T-helper 22 cell (primary cell): ENCODE results near the gene RMND1.
"Not testable (repeated sequence)": the region's sequence is repeated elsewhere in the genome, so short reads cannot be mapped to it uniquely, and the experiment has no call there.

Experiments used
- DNase-seq: peaks from one replicate; pipeline ENCODE4 v3.0.0-alpha.2; 2020; ENCODE audit warnings: low read depth

The RMND1 gene

DNA sequence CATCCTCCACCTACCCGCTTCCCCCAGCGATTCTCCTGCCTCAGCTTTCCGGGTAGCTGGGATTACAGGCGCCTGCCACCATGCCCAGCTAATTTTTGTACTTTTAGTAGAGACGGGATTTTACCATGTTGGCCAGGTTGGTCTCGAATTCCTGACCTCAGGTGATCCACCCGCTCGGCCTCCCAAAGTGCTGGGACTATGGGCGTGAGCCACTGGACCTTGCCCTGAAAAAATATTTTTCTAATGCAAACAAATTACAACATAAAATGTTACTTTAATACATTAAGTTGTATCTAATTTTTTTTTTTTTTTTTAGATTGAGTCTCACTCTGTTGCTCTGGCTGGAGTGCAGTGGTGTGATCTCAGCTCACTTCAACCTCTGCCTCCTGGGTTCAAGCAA is 69.3 kb downstream of the RMND1 start:
- DNase-seq: not testable (repeated sequence)

DNA sequence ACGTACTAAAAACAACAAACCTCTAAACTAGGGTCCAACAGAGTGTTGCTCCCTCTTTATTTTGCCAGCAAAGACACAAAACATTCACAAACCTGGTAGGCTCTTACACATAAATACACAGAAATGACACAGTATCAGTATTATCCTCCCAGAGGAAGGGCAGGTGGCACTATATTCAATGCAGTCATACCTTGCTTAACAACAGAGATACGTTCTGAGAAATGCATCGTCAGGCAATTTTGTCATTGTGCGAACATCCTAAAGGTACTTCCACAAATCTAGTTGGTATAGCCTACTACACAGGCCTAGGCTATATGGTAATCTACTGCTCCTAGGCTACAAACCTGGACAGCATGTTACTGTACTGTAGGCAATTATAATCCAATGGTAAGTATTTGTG is 70.2 kb downstream of the RMND1 start:
- DNase-seq: no peak

DNA sequence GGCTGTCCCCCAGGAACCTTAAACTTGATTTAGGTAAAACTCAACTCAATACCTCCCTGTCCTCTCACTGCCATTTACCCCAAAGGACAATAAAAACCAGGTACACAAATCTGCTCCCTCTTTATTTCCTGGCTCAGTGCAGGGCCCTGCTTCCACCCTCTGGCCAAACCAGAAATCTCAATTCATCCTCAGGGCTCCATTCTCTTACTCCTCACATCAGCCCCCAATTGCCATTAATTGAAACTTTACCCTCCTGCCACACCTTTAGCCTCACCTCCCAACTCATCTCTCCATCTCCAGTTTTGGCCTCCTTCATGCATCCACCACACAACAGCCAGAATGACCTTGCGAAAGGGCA is 71.1 kb downstream of the RMND1 start:
- DNase-seq: no peak

DNA sequence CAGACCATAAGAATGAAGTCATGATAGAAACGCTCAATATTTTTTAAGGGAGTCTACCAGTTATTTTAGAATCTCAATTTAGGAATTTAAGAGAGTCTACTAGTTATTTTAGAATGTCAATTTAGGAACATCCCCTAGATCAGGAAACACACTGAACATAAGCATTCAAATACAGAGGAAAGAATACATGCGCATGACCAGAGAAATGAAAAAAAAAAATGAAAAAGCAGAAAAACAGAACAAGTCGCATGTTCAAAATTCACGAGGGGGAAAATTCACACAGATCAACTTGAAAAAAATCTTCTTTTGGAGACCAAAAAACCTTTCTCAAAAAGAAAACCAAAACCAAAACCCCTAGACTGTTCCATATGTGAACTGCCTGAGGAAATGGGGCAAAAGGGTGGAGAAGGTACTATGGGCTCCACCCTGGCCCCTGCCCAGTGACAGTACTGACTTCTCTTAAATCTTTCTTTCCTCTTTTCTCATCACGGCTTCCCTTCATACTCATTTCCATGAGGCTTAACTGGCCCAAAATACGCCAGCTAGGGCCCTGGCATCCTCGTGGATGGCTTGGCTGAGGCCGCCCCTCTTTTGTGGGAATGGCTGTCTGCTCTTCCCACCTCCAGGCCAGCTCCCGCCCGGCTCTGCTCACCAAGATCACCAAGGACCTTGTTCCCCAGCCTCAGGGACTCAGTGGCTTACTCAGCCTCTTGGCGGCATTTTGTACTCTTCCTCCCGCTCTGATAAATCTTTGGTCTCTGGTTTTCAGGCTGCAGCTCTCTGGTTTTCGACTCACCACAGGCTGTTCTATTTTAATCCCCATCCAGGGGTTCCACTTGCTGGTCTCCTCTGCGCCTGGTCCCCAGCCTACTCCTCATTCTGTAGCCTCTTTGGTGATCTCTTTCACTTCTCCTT is 71.7 kb downstream of the RMND1 start:
- no peak for DNase-seq

DNA sequence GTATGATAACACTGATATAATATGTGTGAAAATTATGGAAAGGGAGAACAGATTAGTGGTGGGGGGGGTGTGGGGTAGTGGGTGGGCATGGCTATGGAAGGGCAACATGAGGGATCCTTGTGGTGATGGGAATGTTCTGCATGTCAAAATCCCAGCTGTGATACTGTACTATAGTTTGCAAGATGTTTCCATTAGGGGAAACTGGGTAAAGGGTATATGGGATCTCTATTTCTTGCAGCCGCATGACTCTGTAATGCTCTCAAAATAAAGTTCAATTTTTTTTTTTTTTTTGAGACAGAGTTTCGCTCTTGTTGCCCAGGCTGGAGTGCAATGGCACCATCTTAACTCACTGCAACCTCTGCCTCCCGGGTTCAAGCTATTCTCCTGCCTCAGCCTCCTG is 74.8 kb downstream of the RMND1 start:
- DNase-seq: no peak

DNA sequence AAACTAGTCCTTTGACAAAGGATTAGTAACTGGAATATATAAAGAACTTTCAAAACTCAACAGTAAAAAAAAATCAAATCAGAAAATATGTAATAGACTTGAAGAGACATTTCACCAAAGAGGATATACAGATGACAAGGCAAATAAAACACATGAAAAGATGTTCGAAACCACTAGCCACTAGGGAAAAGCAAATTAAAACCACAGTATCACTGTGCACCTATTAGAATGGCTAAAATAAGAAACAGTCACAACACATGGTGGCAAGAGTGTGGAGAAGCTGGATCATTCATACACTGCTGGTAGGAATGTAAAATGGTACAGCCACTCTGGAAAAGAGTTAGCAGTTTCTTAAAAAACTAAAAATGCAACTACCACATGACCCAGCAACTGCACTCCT is 75.5 kb downstream of the RMND1 start:
- DNase-seq: no peak

DNA sequence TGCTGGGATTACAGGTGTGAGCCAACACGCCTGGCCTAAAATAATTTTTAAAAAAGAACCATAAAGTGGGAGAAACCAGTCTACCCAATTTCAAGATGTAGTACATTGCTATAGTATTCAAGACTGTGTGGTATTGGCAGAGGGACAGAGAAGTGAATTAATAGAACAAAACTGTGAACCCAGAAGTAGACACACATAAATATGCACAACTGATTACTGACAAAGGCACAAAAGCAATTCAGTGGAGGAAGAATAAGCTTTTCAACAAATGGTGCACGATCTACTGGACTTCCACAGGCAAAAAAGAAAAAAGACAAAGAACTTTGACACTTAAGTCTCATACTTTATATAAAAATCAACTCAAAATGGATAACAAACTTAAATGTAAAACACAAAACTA is 76.1 kb downstream of the RMND1 start:
- DNase-seq: no peak

DNA sequence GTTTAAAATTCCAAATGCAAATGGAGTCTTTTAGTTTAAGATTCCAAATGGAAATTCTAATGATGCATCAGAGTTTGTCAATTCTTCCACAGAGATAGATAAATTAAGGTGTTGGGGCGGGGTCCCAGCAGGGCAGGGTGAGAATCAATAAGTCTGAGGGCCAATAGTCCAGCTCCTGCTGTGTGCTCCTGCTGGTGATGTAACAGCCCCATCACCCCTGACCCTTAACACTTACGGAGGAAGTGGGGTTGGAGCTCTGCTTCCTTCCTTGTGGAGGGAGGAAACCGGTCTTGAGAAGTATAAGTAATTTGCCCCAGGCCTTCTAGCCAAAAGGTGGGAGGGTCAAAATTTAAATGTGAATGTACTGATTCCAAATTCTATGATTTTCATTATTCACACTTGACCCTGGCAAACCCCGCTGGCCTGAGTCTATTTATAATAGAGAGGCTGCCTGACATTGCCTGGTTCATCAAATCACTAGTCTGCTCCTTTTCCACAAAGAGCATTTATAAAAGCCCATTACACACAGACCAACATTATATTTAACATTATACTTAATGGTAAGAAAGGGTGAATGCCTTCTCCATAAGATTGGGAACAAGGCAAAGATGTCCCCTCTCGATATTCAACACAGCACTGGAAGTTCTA is 77.8 kb downstream of the RMND1 start:
- DNase-seq: no peak

DNA sequence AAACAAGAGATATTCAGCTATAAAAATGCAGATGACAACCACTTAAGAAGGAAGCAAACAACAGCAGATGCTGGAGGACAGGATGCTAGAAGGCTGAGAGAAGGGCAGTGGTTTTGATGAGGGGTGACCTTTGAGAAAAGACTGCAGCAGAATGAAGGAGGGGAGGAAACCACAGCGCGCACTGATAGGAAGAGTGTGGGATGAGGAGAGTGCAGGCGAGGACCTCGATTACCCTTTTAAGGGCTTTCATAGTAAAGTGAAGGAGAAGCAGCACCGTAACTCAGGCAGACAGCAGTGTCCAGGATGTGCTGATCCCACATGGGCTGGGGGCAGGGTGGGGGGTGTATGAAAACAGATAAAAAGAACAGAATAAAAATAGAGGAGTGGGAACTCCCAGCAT is 79.8 kb downstream of the RMND1 start:
- DNase-seq: no peak

DNA sequence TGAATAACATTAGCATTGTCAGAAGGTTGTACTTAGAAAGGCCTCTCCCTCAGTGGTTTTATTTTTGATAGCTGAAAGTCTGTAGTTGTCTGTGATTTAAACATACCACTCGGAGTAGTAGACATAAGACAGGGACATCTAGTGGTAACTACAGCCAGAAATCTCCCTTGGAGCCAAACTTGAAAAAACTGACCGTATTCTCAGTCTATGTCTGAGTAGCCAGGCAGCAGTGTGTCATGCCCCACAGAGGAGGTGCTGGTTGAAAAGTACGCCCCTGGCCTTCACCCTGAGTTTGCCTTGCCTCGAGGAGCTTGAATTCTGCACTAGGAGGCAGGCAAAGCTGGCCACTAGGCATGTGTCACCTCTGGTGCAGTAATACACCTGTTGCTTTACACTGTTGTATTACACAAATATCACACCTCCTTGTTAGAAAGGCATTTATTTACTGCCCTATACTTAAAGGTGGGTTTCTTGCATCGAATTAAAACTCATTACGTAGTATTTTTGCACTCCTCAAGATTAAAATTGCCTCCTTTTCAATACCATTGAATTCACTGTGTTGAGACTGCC is 81.3 kb downstream of the RMND1 start:
- no peak for DNase-seq

DNA sequence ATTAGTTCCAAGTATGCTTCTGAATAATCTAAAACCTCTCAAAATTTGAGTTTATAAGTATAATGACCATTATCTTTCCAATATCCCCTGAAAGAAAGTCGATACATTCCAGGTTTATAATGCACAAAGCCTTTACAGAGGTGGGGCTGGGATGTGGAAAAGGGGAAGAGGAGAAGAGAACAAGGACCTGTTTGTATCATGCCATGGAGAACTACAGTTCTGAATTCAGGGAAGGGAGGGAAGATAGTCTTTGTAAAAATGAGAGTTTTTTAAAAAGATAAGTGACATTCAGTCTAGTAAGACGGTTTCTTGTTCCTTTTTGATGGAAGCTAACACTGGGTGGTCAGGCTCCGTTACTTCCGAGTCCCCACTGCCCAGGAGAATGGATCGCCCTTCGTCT is 86.7 kb downstream of the RMND1 start:
- DNase-seq: no peak

DNA sequence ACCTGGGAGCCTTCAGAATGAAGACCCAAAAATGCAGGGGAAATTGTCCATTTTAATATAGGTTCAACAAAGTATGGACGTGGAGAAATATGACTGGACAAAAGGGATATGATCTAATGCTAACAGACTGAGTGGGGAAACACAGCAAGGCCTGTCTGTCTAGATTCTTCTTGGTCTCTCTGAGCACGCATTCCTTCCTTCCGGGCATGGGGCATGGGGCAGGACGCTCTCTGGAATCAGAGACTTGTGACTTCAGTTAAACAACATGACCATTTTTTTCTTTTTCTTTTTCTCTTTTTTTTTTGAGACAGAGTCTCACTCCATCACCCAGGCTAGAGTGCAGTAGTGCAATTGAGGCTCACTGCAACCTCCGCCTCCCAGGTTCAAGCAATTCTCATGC is 92.4 kb downstream of the RMND1 start:
- no peak for DNase-seq

DNA sequence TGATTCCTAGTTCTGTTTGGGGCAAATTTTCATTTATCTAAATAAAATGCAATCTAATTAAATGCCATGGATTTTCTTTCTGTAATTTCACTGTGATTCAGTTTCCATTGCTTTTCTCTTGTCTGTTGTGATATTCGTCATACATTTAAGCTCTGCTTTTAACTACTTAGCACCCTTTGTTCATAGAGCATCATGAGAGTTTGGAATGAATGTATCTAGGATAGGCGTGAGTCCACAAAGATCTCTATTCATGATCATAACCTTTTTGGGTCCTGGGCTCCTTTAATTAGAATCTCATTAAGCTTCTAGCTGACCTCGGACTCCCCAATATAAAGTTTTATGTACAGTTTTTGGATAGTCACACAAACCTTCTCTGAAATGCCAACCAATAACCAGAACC is 93.5 kb downstream of the RMND1 start:
- DNase-seq: no peak

DNA sequence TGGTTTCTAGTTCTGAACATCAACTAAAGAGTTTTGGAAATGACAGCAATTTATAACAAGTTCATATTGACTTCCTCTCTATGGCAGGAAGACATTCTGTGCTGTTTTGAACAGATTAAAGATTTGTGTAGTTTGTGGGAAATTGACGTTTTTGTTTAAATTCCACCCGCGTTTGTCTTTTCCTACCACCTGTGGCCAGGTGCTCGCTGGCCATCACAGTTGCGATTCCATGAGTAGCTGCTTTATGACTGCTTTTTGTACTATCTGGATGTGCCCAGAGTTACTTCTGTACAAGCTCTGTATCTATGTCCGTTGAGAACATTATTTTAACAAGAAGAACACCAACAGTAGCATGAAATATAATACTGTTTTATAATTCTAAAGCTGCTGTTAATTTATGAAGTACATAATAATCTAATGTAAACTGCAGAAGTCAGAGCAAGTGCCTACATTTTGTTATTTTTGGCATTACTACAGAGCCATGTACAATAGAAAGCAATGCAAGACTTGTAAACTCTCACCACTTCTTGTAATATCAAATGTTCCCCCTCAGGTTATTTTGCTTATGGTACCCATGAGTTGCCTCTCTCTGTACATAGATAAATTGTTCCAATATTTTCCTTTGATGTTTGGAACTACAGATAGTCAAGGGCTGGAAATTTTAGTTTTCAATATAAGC is 94.0 kb downstream of the RMND1 start:
- DNase-seq: no peak

DNA sequence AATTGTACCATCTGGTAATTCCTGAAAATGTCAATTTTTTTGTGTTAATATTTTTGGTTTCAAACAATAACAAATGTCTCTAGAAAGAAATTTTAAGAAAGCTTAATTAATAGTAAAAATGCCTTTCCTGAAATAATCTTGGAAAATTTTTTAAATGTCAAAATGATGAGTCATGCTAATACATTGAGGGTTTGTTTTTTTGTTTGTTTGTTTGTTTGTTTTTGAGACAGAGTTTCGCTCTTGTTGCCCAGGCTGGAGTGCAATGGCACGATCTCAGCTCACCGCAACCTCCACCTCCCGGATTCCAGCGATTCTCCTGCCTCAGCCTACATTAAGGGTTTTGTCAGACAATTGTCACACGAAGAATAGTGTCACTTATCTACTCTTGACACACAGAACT is 94.9 kb downstream of the RMND1 start:
- DNase-seq: not testable (repeated sequence)
